Activated T-helper 9 cell treated with anti-CD3 and anti-CD28 coated beads, Interleukin-2, amount 50 U/mL, for 16 hours (primary cell): Measurements from ENCODE around the gene HEYL.

Source experiments
- DNase-seq: peaks from one replicate; pipeline ENCODE4 v3.0.0-alpha.2; 2020; ENCODE audit warnings: low read depth

HEYL gene

DNA sequence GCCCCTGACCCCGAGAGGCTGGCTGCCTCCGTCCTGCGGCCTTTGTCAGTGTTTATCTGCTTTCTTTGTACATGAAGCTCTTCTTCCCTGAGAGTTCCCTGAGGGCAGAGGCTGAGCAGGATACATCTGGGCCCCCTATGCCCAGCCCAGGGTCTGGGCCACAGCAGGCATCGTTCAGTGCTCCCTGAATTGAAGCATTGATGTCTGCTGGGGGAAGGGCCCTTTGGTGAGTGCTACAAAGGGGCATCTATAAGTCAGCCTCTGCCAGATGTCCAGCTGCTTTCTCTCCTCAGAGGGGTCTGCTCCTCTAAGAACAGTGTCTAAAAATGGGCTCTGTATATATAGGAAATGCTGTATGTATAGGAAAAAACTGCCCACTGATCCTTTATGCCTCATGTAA, 2.1 kb downstream of the HEYL start:
- no peak for DNase-seq

DNA sequence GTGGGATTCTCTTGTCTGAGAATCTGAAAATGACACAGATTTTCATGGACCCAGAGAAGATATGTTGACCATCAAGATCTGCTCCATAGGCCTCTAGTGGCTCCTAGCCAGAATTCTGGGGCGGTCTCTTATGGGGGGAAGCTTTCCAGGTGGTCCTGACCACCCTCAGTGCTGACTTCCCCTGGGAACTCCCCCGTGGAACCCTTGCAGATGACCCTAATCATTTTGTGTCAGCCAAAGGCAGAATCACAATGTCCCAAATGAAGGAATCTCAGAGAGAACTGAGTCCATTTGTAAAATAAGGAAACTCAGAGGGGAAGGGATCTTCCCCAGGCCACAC, 3.6 kb downstream of the HEYL start:
- no peak for DNase-seq

- DNase-seq = no peak
Observed at GRCh38 chr1:39635205-39635870, 4.1 kb downstream of the HEYL start.

- DNase-seq = no peak
Observed at GRCh38 chr1:39633422-39633821, 6.0 kb downstream of the HEYL start.

GRCh38 chr1:39632682-39633417, 6.6 kb downstream of the HEYL start:
- DNase-seq = no peak

- no peak for DNase-seq
Observed at GRCh38 chr1:39632323-39632681, 7.1 kb downstream of the HEYL start.

DNA sequence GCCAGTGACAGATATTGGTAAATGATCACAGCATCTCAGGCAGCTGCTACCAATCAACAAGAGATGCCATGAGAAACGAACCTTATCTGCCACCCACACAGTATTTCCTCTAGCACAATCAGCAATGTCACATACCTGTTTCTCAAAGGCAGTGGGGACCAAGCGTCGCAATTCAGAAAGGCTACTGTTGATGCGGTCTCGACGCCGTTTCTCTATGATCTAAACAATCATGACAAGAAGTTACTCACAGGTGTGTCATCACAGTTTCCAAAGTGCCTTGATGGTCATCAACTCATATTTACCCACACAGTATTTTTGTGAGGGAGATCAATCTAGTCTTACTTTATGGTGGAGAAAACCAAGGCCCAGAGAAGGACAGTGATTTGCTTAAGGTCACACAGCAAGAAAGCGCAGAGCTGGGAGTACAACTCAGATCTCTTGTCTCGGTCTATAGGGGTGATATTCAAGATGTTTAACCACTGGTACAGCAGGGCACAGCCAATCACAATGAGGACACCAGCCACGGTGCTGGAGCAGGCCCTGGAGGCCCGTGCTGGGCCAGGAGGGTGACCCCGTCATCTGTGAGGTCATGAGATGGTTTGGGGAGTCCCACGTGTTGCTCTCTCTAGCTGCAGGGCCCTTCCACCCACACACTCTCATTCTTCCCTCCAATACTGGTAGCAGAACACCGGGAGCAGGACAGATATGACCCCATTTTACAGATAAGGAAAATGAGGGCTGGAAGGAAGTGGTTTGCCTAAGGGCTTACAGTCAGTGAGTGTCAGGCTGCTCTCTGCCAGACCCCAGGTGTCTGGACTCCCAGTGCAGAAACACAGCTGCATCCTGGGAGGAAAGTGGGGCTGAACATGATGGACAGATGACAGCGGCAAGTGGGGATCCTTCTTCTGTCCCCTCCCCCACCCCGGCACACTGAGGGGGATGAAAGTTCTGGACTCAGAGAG, 7.8 kb downstream of the HEYL start:
- DNase-seq = no peak

DNA sequence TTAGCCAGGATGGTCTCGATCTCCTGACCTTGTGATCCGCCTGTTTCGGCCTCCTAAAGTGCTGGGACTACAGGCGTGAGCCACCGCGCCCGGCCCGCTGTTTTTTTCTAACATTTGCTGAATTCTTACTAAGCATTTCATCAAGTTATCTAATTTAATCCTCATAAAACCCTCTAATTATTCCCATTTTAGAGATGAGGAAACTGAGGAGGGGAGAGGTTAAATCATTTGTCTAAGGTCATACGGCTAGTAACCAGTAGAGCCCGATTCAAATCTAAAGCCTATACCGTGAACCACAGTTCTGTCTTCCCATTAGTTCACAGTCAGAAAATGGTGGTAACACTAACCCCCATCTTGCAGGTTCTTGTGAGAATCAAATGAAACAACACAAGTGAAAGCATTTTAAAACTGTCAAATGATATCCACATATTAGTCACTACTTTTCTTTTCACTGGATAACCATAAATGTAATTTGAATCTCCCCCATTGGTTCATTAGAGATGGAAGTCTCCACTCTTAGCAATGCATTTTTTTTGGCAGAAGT, 10.6 kb downstream of the HEYL start:
- DNase-seq = no peak

DNA sequence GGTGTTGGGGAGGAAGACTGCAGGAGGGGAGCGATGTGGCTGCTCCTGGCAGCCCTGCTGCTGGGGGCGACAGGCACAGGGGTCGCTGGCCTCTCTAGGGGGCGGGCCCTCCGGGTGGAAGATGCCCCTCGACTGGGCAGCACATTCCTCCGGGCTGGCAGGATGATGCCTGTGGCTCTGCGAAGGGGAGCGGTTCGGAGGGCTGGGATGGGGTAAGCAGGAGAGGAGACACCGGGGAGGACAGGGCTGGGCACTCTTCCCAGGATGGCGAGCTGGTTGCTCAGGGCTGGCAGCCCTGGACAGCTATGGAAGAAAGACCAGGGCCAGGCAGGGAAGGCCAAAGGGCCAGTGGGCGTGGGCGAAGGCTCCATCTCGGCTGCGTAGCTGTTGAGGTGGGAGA, 12.8 kb downstream of the HEYL start:
- DNase-seq = no peak

- DNase-seq = no peak
Observed at GRCh38 chr1:39625462-39626273, 13.8 kb downstream of the HEYL start.

DNA sequence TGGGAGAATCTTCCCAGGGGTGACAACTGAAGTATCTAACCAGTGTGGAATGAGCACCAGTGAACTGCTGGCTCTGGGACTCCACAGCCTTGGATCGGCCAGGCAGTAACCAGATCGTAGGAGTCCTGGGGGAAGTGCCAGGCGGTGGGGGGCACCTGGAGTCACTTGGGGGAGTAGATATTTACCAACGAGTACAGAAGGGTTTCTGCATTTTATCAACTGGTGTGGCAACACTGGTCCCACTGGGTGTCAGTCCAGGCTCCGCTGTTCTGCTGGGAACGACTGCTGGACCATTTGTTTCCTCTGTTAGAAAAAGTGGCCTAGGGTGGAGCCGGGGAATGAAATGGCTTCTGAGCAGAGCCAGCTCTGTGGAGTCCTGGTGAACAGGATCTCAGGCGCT, 14.4 kb downstream of the HEYL start:
- DNase-seq = no peak

GRCh38 chr1:39623053-39623452, 16.4 kb downstream of the HEYL start:
- DNase-seq = no peak

DNA sequence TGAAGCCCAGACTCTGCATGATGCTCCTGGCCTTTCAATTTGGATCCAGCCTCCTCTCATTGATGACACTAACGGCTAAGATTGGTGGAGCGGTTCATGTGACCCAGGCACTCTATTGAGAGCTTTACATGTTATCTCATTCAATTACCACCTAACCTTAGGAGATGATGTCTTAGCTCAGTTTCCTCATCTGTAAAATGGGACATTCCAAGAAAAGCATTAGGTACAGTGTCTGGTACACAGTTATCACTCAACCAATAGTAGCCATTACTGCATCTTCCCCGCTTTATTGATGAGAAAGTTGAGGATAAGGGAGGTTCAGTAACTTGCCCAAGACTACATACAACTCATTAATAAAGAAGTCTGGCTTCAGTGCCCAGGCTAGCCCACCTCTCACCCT, 17.0 kb downstream of the HEYL start:
- DNase-seq = no peak

GRCh38 chr1:39620659-39621165, 18.7 kb downstream of the HEYL start:
- DNase-seq = no peak

DNA sequence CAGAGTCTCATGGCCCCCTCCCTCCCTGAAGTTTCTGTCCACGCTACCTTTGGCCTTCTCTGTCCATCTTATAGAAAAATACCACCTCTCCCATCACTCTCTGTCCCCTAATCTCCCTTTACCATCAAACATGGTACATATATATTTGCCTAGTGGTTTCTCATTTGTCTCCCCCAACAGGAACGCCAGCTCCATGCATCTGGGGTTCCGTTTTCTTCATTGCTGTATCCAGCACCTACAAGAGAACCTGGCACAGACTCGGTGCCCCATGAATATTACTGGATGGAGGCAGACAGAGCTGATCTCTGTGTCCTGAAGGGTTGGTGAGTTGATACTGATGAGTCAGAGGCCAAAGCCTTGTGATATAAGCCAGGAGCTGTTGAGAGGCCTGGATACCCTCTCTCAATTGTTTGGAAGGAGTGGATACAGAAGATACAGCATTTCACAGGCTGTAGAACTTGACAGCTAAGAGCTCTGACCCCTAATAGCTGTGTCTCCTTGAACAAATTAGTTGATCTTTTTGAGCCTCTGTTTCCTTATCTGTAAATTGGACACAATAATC, 21.9 kb downstream of the HEYL start:
- DNase-seq = no peak

GRCh38 chr1:39615086-39615673, 24.3 kb downstream of the HEYL start:
- no peak for DNase-seq

GRCh38 chr1:39614488-39614887, 25.0 kb downstream of the HEYL start:
- DNase-seq = no peak

- no peak for DNase-seq
Observed at GRCh38 chr1:39613250-39613649, 26.2 kb downstream of the HEYL start.

DNA sequence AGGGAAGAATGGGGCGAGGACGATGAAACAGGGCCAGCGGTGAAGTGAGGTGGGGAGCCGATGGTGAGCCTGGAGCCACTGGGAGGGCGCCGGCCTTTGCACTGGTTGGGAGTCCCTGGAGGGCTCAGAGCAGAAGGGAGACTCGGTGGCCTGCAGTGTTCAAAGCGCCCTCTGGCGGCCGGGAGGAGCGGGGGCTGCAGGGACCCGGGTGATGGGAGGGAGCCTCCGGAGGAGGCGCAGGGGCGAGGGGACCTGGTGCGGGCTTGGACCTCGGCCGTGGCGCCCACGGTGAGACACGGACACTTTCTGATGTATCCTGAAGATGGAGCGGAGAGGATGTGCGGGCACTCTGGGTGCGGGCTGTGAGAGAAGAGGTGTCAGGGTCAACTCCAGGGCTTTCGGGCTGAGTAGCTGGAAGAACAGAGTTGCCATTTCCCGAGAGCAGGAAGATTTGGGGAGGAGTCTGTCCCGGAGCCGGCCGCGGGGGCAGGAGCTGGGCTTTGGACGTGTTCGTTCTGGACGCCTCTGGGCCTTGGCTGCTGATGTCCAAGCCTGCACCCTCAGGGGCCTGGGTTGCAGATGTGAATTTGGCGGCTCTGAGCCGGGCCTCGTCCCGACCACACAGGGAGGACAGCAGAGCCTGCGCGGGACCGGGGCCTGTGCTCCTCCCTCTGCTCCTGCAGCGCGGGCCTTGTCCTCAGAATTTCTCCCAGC, 29.7 kb downstream of the HEYL start:
- DNase-seq = peak; percentile 73

DNA sequence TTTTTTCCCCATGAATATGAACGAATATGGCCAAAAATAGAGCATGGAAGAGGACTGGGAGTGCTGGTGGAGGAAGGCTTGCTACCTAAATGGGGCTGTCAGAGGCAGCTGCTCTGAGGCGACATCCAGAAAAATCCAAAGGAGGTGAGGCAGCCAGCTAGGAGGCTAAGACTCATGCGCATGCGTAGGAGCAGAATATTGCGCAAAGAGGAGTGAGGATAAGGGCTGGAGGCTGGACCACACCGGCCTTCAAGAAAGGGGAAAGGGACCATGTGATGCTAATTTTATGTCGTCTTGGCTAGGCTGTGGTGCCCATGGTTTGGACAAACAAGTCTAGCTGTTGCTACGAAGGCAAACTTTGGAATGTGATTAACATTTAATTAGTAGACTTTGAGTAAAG, 30.5 kb downstream of the HEYL start:
- DNase-seq = no peak
